HepG2 (cell line): ENCODE results near the gene SLC1A2. TPM values are rescaled to one million over a fixed set of nuclear protein-coding genes. Genes with fewer than 3 reads are reported as not detected.

Source experiments
- ATAC-seq: fragments of 200-7000 bp; cut with Tn5 transposase; 3 replicates; pipeline ENCODE4 v1.9.1; 2020; ENCODE audit warnings: mild to moderate bottlenecking, moderate library complexity
- BruUV-seq: library from RNA; stranded (reverse); fragments of 400-500 nt; replicated peaks from 2 replicates; lab custom pipeline; 2021; lab: Mats Ljungman, UMichigan
- CTCF ChIA-PET: fragments of 300-600 bp; formaldehyde crosslinking; extraction: SDS; loops from one replicate; lab custom pipeline; 2021; ENCODE audit warnings: low total read pairs, inconsistent platforms, low intra/inter-chr PET ratio; lab: Yijun Ruan, JAX
- POLR2A ChIA-PET: fragments of 350-600 bp; sonication (Branson Sonifier 250); formaldehyde crosslinking; loops from one replicate; lab custom pipeline; 2020; ENCODE audit warnings: antibody characterized with exemption, inconsistent platforms; lab: Yijun Ruan, JAX
- DNase-seq: peaks from one replicate; pipeline ENCODE4 v3.0.0-alpha.2; 2015; ENCODE audit warnings: low spot score
- FAIRE-seq: peaks from 3 replicates; lab custom pipeline; 2011; peaks lifted over from hg19 to GRCh38; lab: Jason Lieb, UNC
- H2AFZ ChIP-seq: one replicate; pipeline ENCODE4 v1.6.1; 2011; ENCODE audit warnings: low read length, inconsistent platforms
- H3K27ac ChIP-seq: fragments of 300-600 bp; 3 replicates; pipeline ENCODE4 v1.8.0; 2011; ENCODE audit warnings: mixed run types, mild to moderate bottlenecking, mixed read lengths, low read length, inconsistent platforms; ENCODE audit not compliant: insufficient read depth; ENCODE audit errors: extremely low read length
- H3K27me3 ChIP-seq, 2 experiments: fragments of 200-600 bp in 1 of 2; 2 replicates in 1 of 2; 3 replicates in 1 of 2; pipeline versions ENCODE4 v1.6.0 to v1.8.0; 2011; ENCODE audit warnings: low read length in 2 of 2, mild to moderate bottlenecking in 2 of 2, moderate library complexity in 2 of 2, inconsistent platforms in 1 of 2; ENCODE audit not compliant: insufficient read depth in 2 of 2, control insufficient read depth in 1 of 2
- H3K36me3 ChIP-seq, 2 experiments: fragments of 200-600 bp in 1 of 2; replicated peaks in 1 of 2; 2 replicates in 1 of 2; 3 replicates in 1 of 2; pipeline versions ENCODE4 v1.5.1 to v1.8.0; 2011; ENCODE audit warnings: low read length in 2 of 2, inconsistent platforms in 1 of 2; ENCODE audit not compliant: insufficient read depth in 2 of 2, control insufficient read depth in 1 of 2
- H3K4me1 ChIP-seq: 2 replicates; pipeline ENCODE4 v1.5.1; 2012; ENCODE audit warnings: low read length, inconsistent platforms; ENCODE audit not compliant: insufficient read depth
- H3K4me2 ChIP-seq: 2 replicates; pipeline ENCODE4 v1.6.0; 2011; ENCODE audit warnings: low read depth, low read length, inconsistent platforms
- H3K4me3 ChIP-seq, 3 experiments: fragments of 200-600 bp in 1 of 3; sonication (generic), shearing (Covaris generic) in 1 of 3; replicated peaks in 1 of 3; 2 replicates each; pipeline ENCODE4 v1.5.1; 2011 to 2016; ENCODE audit warnings: low read length in 3 of 3, inconsistent platforms in 2 of 3, low read depth in 2 of 3, mild to moderate bottlenecking in 2 of 3, control low read depth in 1 of 3, mixed read lengths in 1 of 3; ENCODE audit not compliant: insufficient read depth in 1 of 3
- H3K79me2 ChIP-seq: one replicate; pipeline ENCODE4 v1.6.1; 2011; ENCODE audit warnings: low read length, inconsistent platforms; ENCODE audit not compliant: insufficient read depth
- H3K9ac ChIP-seq: 2 replicates; pipeline ENCODE4 v1.6.0; 2011; ENCODE audit warnings: mild to moderate bottlenecking, low read depth, low read length, inconsistent platforms; ENCODE audit not compliant: insufficient read depth
- H3K9me3 ChIP-seq: 2 replicates; pipeline ENCODE4 v1.5.1; 2012; ENCODE audit warnings: mild to moderate bottlenecking, low read length
- H4K20me1 ChIP-seq: 2 replicates; pipeline ENCODE4 v1.6.0; 2011; ENCODE audit warnings: inconsistent platforms, mild to moderate bottlenecking, low read length, moderate library complexity; ENCODE audit not compliant: insufficient read depth
- EP300 ChIP-seq, 3 experiments: sonication (generic) in 1 of 3; formaldehyde crosslinking in 1 of 3; IDR thresholded peaks; 2 replicates each; pipeline versions ENCODE4 v1.5.1 to v1.6.1; 2011 to 2020; ENCODE audit warnings: low read depth in 2 of 3, low read length in 2 of 3, borderline replicate concordance in 1 of 3, improper control_type of control experiment in 1 of 3, mild to moderate bottlenecking in 1 of 3, missing genetic modification reagents in 1 of 3, moderate library complexity in 1 of 3
- FOSL2 ChIP-seq: sonication (generic); formaldehyde crosslinking; IDR thresholded peaks from 2 replicates; pipeline ENCODE4 v1.4.0; 2020; ENCODE audit warnings: missing genetic modification reagents
- ONECUT2 ChIP-seq: sonication (generic); formaldehyde crosslinking; IDR thresholded peaks from 2 replicates; pipeline ENCODE4 v1.4.0; 2020; ENCODE audit warnings: missing genetic modification reagents
- PITX1 ChIP-seq: sonication (generic); formaldehyde crosslinking; IDR thresholded peaks from 2 replicates; pipeline ENCODE4 v1.5.1; 2020; ENCODE audit warnings: mild to moderate bottlenecking, missing genetic modification reagents
- SMAD1 ChIP-seq: sonication (generic); formaldehyde crosslinking; IDR thresholded peaks from 2 replicates; pipeline ENCODE4 v1.4.0; 2020; ENCODE audit warnings: missing genetic modification reagents, low read depth, mild to moderate bottlenecking, borderline replicate concordance
- TRIM24 ChIP-seq: sonication (generic); formaldehyde crosslinking; IDR thresholded peaks from 2 replicates; pipeline ENCODE4 v1.8.0; 2022; ENCODE audit warnings: mild to moderate bottlenecking, missing genetic modification reagents
- ZBED4 ChIP-seq: sonication (generic); formaldehyde crosslinking; IDR thresholded peaks from 2 replicates; pipeline ENCODE4 v1.4.0; 2020; ENCODE audit warnings: missing genetic modification reagents, borderline replicate concordance
- ZNF770 ChIP-seq: sonication (generic); formaldehyde crosslinking; IDR thresholded peaks from 2 replicates; pipeline ENCODE4 v1.5.0; 2020; ENCODE audit warnings: mild to moderate bottlenecking, missing genetic modification reagents
- WGBS: methylation state at CpG from one replicate; pipeline ENCODE4 v1.1.6; 2017; ENCODE audit warnings: low lambda C conversion rate; 5-methylcytosine and 5-hydroxymethylcytosine counted together
- in situ Hi-C: cut with HindIII; loops from 2 replicates; pipeline ENCODE4 v1.10.0; 2017; ENCODE audit warnings: low pct_unique_long_range_greater_than_20kb; ENCODE audit not compliant: extremely low pct_ligation_motif_present
- intact Hi-C: fragments of 100-400 bp; cut with micrococcal nuclease; formaldehyde crosslinking; loops from one replicate; pipeline ENCODE4 v1.10.0; 2022; ENCODE audit not compliant: unreplicated experiment
- polyA plus RNA-seq, 8 experiments: library from polyadenylated mRNA; depleted of rRNA in 3 of 8; stranded (reverse) in 7 of 8; unstranded in 1 of 8; fragments of >200 nt; fragmentation: Illumina TruSeq in 4 of 8; extraction: Trizol in 4 of 8; gene quantifications; 2 replicates each; pipeline versions ENCODE4 v1.2.1 to v1.2.3, GENCODE V29; 2011 to 2016; ENCODE audit warnings: low read depth in 4 of 8, missing spikeins in 1 of 8, mixed read lengths in 1 of 8; ENCODE audit not compliant: insufficient read depth in 1 of 8
- total RNA-seq, 5 experiments: library from RNA; depleted of rRNA; stranded (reverse); fragments of >200 nt; fragmentation: Illumina TruSeq; extraction: Trizol; gene quantifications; 2 replicates each; pipeline ENCODE4 v1.2.3, GENCODE V29; 2016; ENCODE audit warnings: low read depth in 1 of 5

SLC1A2 gene
- total and polyA plus RNA-seq, 2 of the 13 experiments (the other 11 are each of a cell fraction or from before 2014, with no cell fraction given): 23.2 to 43.2 TPM

- no peaks in the 10 kb centered on the region; a peak in 1 of 5 replicates for H3K27me3 ChIP-seq
- in situ Hi-C loops: no loop called here
- ChIA-PET CTCF (no interaction called here), POLR2A (interaction anchor here (1.1 to 1.2 kb wide), 2 partner anchors 27 to 434 kb away, joined by 4 to 6 read pairs; no protein-coding TSS in a partner anchor)
- ATAC-seq (no peak), DNase-seq (no peak), FAIRE-seq (no peak)
- H3K9ac ChIP-seq: no peak overlapping the region
- H3K4me3 ChIP-seq: no peak overlapping the region
- peaks cover 7% of the 10 kb centered on the region; the same call in 1 of the 2 replicates for H3K9me3 ChIP-seq
- intact Hi-C loops: no loop called here
- BruUV-seq: no TSS peak
- H3K36me3 ChIP-seq: no peaks in the 10 kb centered on the region
- H3K27ac ChIP-seq: no peak overlapping the region
- no peaks in the 10 kb centered on the region for H4K20me1 ChIP-seq
- H3K79me2 ChIP-seq: no peaks in the 10 kb centered on the region
- H3K4me1 ChIP-seq: peaks cover 59% of the 10 kb centered on the region
- TF ChIP-seq FOSL2 (CRISPR knock-in tag) (peak; percentile 53), ZNF770 (CRISPR knock-in tag) (no peak), EP300 (IDR thresholded peaks at IDR 0.05; ENCODE audit: low read depth in 2 of 2, low read length in 2 of 2) (peak in 1 of 2 experiments; percentile 25; a peak in 1 of 4 replicates), EP300 (CRISPR knock-in tag; IDR thresholded peaks at IDR 0.05; ENCODE audit: borderline replicate concordance) (no peak), SMAD1 (CRISPR knock-in tag) (no peak), TRIM24 (no peak), ONECUT2 (no peak), PITX1 (CRISPR knock-in tag) (no peak), ZBED4 (CRISPR knock-in tag) (no peak)
- 60% methylated on average over 2 of the region's 2 CpGs for WGBS
- no peak overlapping the region for H2AFZ ChIP-seq
- no peak overlapping the region for H3K4me2 ChIP-seq
These were observed 55.2 kb downstream of the SLC1A2 start for GRCh38 chr11:35363854-35364780.
